ENCODE results near the gene SRP72.

Gene SRP72

GRCh38 chr4:56551516-56551915, 84.1 kb downstream of the SRP72 start:
- H3K27me3 Mint-ChIP-seq = peaks cover 4% of the 10 kb centered on the region
- no peaks in the 10 kb centered on the region for H3K9me3 Mint-ChIP-seq
- no peak overlapping the region for H3K4me3 Mint-ChIP-seq
- peaks cover 4% of the 10 kb centered on the region for H3K4me1 Mint-ChIP-seq (ENCODE audit: low read depth)
- H3K27ac Mint-ChIP-seq = no peak overlapping the region
- no peaks in the 10 kb centered on the region for H3K36me3 Mint-ChIP-seq (ENCODE audit: low read depth)

- Mint-ChIP-seq H3K4me1 (ENCODE audit: low read depth) (peaks cover 4% of the 10 kb centered on the region), H3K27ac (no peak overlapping the region), H3K9me3 (no peaks in the 10 kb centered on the region), H3K36me3 (ENCODE audit: low read depth) (no peaks in the 10 kb centered on the region), H3K4me3 (no peak overlapping the region), H3K27me3 (peaks cover 4% of the 10 kb centered on the region)
Observed at GRCh38 chr4:56552273-56552672, 84.9 kb downstream of the SRP72 start.

Data from stimulated activated naive CD8-positive, alpha-beta T cell treated with anti-CD3 and anti-CD28 coated beads, Interleukin-15, Interleukin-2, amounts not matched to agents 100 ng/mL and 50 ng/mL, for 24 hours (primary cell).